IPS-20b (cell line): ENCODE measurements around the gene EPS8L1.
A peak's percentile ranks its signal among the peaks of the same experiment; 100 is the strongest.
"Not testable (repeated sequence)": the region's sequence is repeated elsewhere in the genome, so short reads cannot be mapped to it uniquely, and the experiment has no call there.

Experiments
- H3K27ac ChIP-seq: one replicate; pipeline ENCODE4 v1.5.1; 2013; ENCODE audit warnings: low read length
- H3K27me3 ChIP-seq: 2 replicates; pipeline ENCODE4 v1.6.1; 2013; ENCODE audit warnings: mild to moderate bottlenecking, low read length, inconsistent platforms; ENCODE audit not compliant: insufficient read depth
- H3K36me3 ChIP-seq: 2 replicates; pipeline ENCODE4 v1.6.1; 2013; ENCODE audit warnings: low read depth, mild to moderate bottlenecking, inconsistent platforms, low read length, moderate library complexity; ENCODE audit not compliant: insufficient read depth
- H3K4me1 ChIP-seq: 2 replicates; pipeline ENCODE4 v1.6.1; 2013; ENCODE audit warnings: mild to moderate bottlenecking, control low read depth, inconsistent platforms, low read length, moderate library complexity; ENCODE audit not compliant: insufficient read depth
- H3K4me3 ChIP-seq: 2 replicates; pipeline ENCODE4 v1.5.1; 2013; ENCODE audit warnings: mild to moderate bottlenecking, low read length, inconsistent platforms
- H3K9ac ChIP-seq: 2 replicates; pipeline ENCODE4 v1.6.1; 2013; ENCODE audit warnings: low read depth, mild to moderate bottlenecking, inconsistent platforms, low read length, moderate library complexity
- H3K9me3 ChIP-seq: 2 replicates; pipeline ENCODE4 v1.6.1; 2013; ENCODE audit warnings: mild to moderate bottlenecking, low read depth, low read length, inconsistent platforms; ENCODE audit not compliant: insufficient read depth

EPS8L1 gene

GRCh38 chr19:55075371-55075998 lies at the start of gene EPS8L1:
EPS8L1 (plus strand) TSS chr19:55075869; CDS start chr19:55076445, 576 bp downstream.
- Histone ChIP-seq H3K9ac (peak within 1 kb of the TSS; percentile 8; the same call in 1 of the 2 replicates), H3K9me3 (no peaks in the 10 kb centered on the region), H3K4me1 (peaks cover 9% of the 10 kb centered on the region; the same call in 1 of the 2 replicates), H3K36me3 (no peaks in the 10 kb centered on the region), H3K27me3 (peaks cover 72% of the 10 kb centered on the region), H3K4me3 (peak within 1 kb of the TSS; percentile 52; the same call in 1 of the 2 replicates), H3K27ac (no peak within 1 kb of the TSS)

- H3K4me3 ChIP-seq, H3K9me3 ChIP-seq, H3K27ac ChIP-seq, H3K4me1 ChIP-seq, H3K27me3 ChIP-seq, H3K9ac ChIP-seq, H3K36me3 ChIP-seq: not testable (repeated sequence)
Measured at GRCh38 chr19:55027140-55027471, 48.6 kb upstream of the EPS8L1 start.

GRCh38 chr19:55027472-55028337 lies 48.0 kb upstream of the EPS8L1 start:
- Histone ChIP-seq H3K36me3 (no peaks in the 10 kb centered on the region), H3K9ac (no peak overlapping the region), H3K4me3 (no peak overlapping the region), H3K4me1 (no peaks in the 10 kb centered on the region), H3K27me3 (no peaks in the 10 kb centered on the region), H3K9me3 (no peaks in the 10 kb centered on the region), H3K27ac (no peak overlapping the region)

- H3K4me1 ChIP-seq, result no peaks in the 10 kb centered on the region
- no peaks in the 10 kb centered on the region for H3K27me3 ChIP-seq
- no peaks in the 10 kb centered on the region for H3K36me3 ChIP-seq
- no peaks in the 10 kb centered on the region for H3K9me3 ChIP-seq
- H3K4me3 ChIP-seq, result no peak overlapping the region
- H3K9ac ChIP-seq, result no peak overlapping the region
- H3K27ac ChIP-seq, result no peak overlapping the region
Measured at GRCh38 chr19:55028757-55029156, 46.9 kb upstream of the EPS8L1 start.

- Histone ChIP-seq H3K27ac (no peak overlapping the region), H3K4me3 (no peak overlapping the region), H3K27me3 (no peaks in the 10 kb centered on the region), H3K9ac (no peak overlapping the region), H3K9me3 (no peaks in the 10 kb centered on the region), H3K36me3 (no peaks in the 10 kb centered on the region), H3K4me1 (no peaks in the 10 kb centered on the region)
Measured at GRCh38 chr19:55031178-55031577, 44.5 kb upstream of the EPS8L1 start.

- Histone ChIP-seq H3K9ac (no peak overlapping the region), H3K9me3 (no peaks in the 10 kb centered on the region), H3K27ac (no peak overlapping the region)
Measured at GRCh38 chr19:55032170-55032800, 43.4 kb upstream of the EPS8L1 start.

GRCh38 chr19:55032976-55033643 lies 42.6 kb upstream of the EPS8L1 start:
- H3K4me3 ChIP-seq, H3K9ac ChIP-seq, H3K36me3 ChIP-seq, H3K4me1 ChIP-seq, H3K27ac ChIP-seq, H3K27me3 ChIP-seq, H3K9me3 ChIP-seq: not testable (repeated sequence)

More at GRCh38 chr19:55032170-55032800, 43.4 kb upstream of the EPS8L1 start:
- no peak overlapping the region for H3K4me3 ChIP-seq
- H3K27me3 ChIP-seq, result no peaks in the 10 kb centered on the region
- H3K4me1 ChIP-seq, result no peaks in the 10 kb centered on the region
- no peaks in the 10 kb centered on the region for H3K36me3 ChIP-seq

- Histone ChIP-seq H3K9me3 (no peaks in the 10 kb centered on the region), H3K9ac (no peak overlapping the region), H3K4me1 (no peaks in the 10 kb centered on the region), H3K36me3 (no peaks in the 10 kb centered on the region), H3K27ac (no peak overlapping the region), H3K4me3 (no peak overlapping the region), H3K27me3 (no peaks in the 10 kb centered on the region)
Measured at GRCh38 chr19:55034751-55035150, 40.9 kb upstream of the EPS8L1 start.

- Histone ChIP-seq H3K9me3 (no peaks in the 10 kb centered on the region), H3K4me3 (no peak overlapping the region), H3K27me3 (no peaks in the 10 kb centered on the region), H3K4me1 (no peaks in the 10 kb centered on the region), H3K9ac (no peak overlapping the region), H3K36me3 (no peaks in the 10 kb centered on the region), H3K27ac (no peak overlapping the region)
Measured at GRCh38 chr19:55036058-55036457, 39.6 kb upstream of the EPS8L1 start.

GRCh38 chr19:55037603-55038002 lies 38.1 kb upstream of the EPS8L1 start:
- H3K9me3 ChIP-seq, H3K9ac ChIP-seq, H3K4me1 ChIP-seq, H3K4me3 ChIP-seq, H3K27me3 ChIP-seq, H3K27ac ChIP-seq: not testable (repeated sequence)
- peaks cover 11% of the 10 kb centered on the region for H3K36me3 ChIP-seq

- not testable (repeated sequence) for H3K9ac ChIP-seq, H3K9me3 ChIP-seq, H3K27me3 ChIP-seq, H3K27ac ChIP-seq, H3K4me1 ChIP-seq, H3K4me3 ChIP-seq
- peaks cover 34% of the 10 kb centered on the region for H3K36me3 ChIP-seq
Measured at GRCh38 chr19:55040654-55041053, 35.0 kb upstream of the EPS8L1 start.
